K562 (cell line): Measurements from ENCODE around the gene KHSRP. TPM values are rescaled to one million over a fixed set of nuclear protein-coding genes. Genes with fewer than 3 reads are reported as not detected.

Experiments
- ATAC-seq: fragments of 200-7000 bp; cut with Tn5 transposase; 3 replicates; pipeline ENCODE4 v1.9.1; 2020; ENCODE audit warnings: moderate library complexity
- BruUV-seq: library from RNA; stranded (reverse); fragments of 400-500 nt; replicated peaks from 2 replicates; lab custom pipeline; 2021; lab: Mats Ljungman, UMichigan
- CTCF ChIA-PET: fragments of 300-600 bp; formaldehyde crosslinking; extraction: SDS; loops from one replicate; lab custom pipeline; 2021; ENCODE audit warnings: low intra/inter-chr PET ratio; lab: Yijun Ruan, JAX
- POLR2A ChIA-PET: fragments of 300-600, 350-650 bp; sonication (Branson Sonifier 250); formaldehyde crosslinking; extraction: SDS; loops from one replicate; lab custom pipeline; 2021; ENCODE audit warnings: antibody characterized with exemption, inconsistent platforms; lab: Yijun Ruan, JAX
- DNase-seq, 4 experiments: peaks; one replicate each; pipeline versions ENCODE4 v3.0.0 to v3.0.0-alpha.2; 2011 to 2018; ENCODE audit warnings: low spot score in 3 of 4, mixed read lengths in 3 of 4; ENCODE audit errors: extremely low read depth in 1 of 4
- FAIRE-seq: peaks from 2 replicates; lab custom pipeline; 2011; peaks lifted over from hg19 to GRCh38; lab: Jason Lieb, UNC
- H2AFZ ChIP-seq: 2 replicates; pipeline ENCODE4 v1.6.0; 2011; ENCODE audit warnings: low read depth, low read length, control low read depth, inconsistent platforms
- H3K27ac ChIP-seq: fragments of 200-600 bp; 3 replicates; pipeline ENCODE4 v1.8.0; 2011; ENCODE audit warnings: low read depth, mild to moderate bottlenecking, control low read depth, inconsistent platforms, low read length, moderate library complexity, mixed read lengths; ENCODE audit errors: extremely low read depth
- H3K27me3 ChIP-seq, 2 experiments: fragments of 300-600 bp in 1 of 2; 2 replicates in 1 of 2; 3 replicates in 1 of 2; pipeline versions ENCODE4 v1.6.0 to v1.8.0; 2011; ENCODE audit warnings: inconsistent platforms in 2 of 2, low read length in 2 of 2, mild to moderate bottlenecking in 1 of 2, mixed read lengths in 1 of 2, moderate library complexity in 1 of 2; ENCODE audit not compliant: control insufficient read depth in 2 of 2, insufficient read depth in 2 of 2
- H3K36me3 ChIP-seq: fragments of 300-600 bp; 3 replicates; pipeline ENCODE4 v1.8.0; 2011; ENCODE audit warnings: mild to moderate bottlenecking, low read length, inconsistent platforms; ENCODE audit not compliant: control insufficient read depth, insufficient read depth
- H3K4me1 ChIP-seq, 2 experiments: fragments of 200-600 bp in 1 of 2; replicated peaks in 1 of 2; 2 replicates in 1 of 2; 3 replicates in 1 of 2; pipeline versions ENCODE4 v1.5.1 to v1.8.0; 2011; ENCODE audit warnings: inconsistent platforms in 2 of 2, low read length in 2 of 2, mild to moderate bottlenecking in 1 of 2, mixed read lengths in 1 of 2, moderate library complexity in 1 of 2; ENCODE audit not compliant: control insufficient read depth in 2 of 2, insufficient read depth in 2 of 2
- H3K4me2 ChIP-seq: 2 replicates; pipeline ENCODE4 v1.6.1; 2011; ENCODE audit warnings: low read length, control low read depth, inconsistent platforms, mixed read lengths; ENCODE audit not compliant: insufficient read depth
- H3K4me3 ChIP-seq: fragments of 200-600 bp; sonication (generic), shearing (Covaris generic); 2 replicates; pipeline ENCODE4 v1.5.1; 2016; ENCODE audit warnings: control low read depth, inconsistent platforms
- H3K79me2 ChIP-seq: fragments of 200-600 bp; 3 replicates; pipeline ENCODE4 v1.8.0; 2011; ENCODE audit warnings: low read length, inconsistent platforms; ENCODE audit not compliant: control insufficient read depth, insufficient read depth
- H3K9ac ChIP-seq, 2 experiments: 2 replicates each; pipeline versions ENCODE4 v1.6.0 to v1.6.1; 2011; ENCODE audit warnings: low read depth in 2 of 2, low read length in 2 of 2, control low read depth in 1 of 2, inconsistent platforms in 1 of 2, mild to moderate bottlenecking in 1 of 2, mixed read lengths in 1 of 2; ENCODE audit not compliant: insufficient read depth in 1 of 2
- H3K9me1 ChIP-seq: one replicate; pipeline ENCODE4 v1.6.0; 2011; ENCODE audit warnings: inconsistent platforms, mild to moderate bottlenecking, low read length, moderate library complexity; ENCODE audit not compliant: control insufficient read depth, insufficient read depth
- H3K9me3 ChIP-seq: replicated peaks from 2 replicates; pipeline ENCODE4 v1.5.1; 2011; ENCODE audit warnings: low read depth, low read length, inconsistent platforms; ENCODE audit not compliant: control insufficient read depth, insufficient read depth
- H4K20me1 ChIP-seq: replicated peaks from 2 replicates; pipeline ENCODE4 v1.6.1; 2011; ENCODE audit warnings: low read length, inconsistent platforms, mixed read lengths; ENCODE audit not compliant: control insufficient read depth, insufficient read depth
- WGBS: fragments of 100-300 bp; shearing (Covaris generic); methylation state at CpG from one replicate; pipeline ENCODE4 v1.1.6; 2016; ENCODE audit warnings: low coverage, mixed read lengths; ENCODE audit not compliant: insufficient coverage; ENCODE audit errors: missing lambda C conversion rate; 5-methylcytosine and 5-hydroxymethylcytosine counted together
- in situ Hi-C: fragments of 300-500 bp; cut with MboI; formaldehyde crosslinking; loops from 4 replicates; pipeline ENCODE4 v1.15.0; 2018; ENCODE audit warnings: inconsistent platforms, mixed read lengths
- intact Hi-C: fragments of 100-400 bp; cut with micrococcal nuclease; formaldehyde crosslinking; loops from 2 replicates; pipeline ENCODE4 v1.14.2; 2022
- polyA plus RNA-seq, 8 experiments: library from polyadenylated mRNA; depleted of rRNA in 4 of 8; stranded (reverse) in 5 of 8; unstranded in 3 of 8; fragments of >200 nt; fragmentation: Nextera tagmentation in 2 of 8; fragmentation: Illumina TruSeq in 1 of 8; extraction: Ambion mirVana in 2 of 8; extraction: Trizol in 1 of 8; gene quantifications; 2 replicates each; pipeline versions ENCODE4 v1.2.1 to v1.2.3, GENCODE V29; 2011 to 2014; ENCODE audit warnings: inconsistent platforms in 1 of 8, missing spikeins in 1 of 8
- total RNA-seq, 7 experiments: library from RNA; depleted of rRNA in 6 of 7; stranded (reverse); fragments of >200 nt in 6 of 7; fragmentation: Illumina TruSeq in 2 of 7; extraction: Trizol in 2 of 7; gene quantifications; 2 replicates each; pipeline versions ENCODE4 v1.2.1 to v1.2.3, GENCODE V29; 2011 to 2021; ENCODE audit warnings: low replicate concordance in 1 of 7
- TF ChIP-seq, protein P1 (sequence below): sonication (generic); formaldehyde crosslinking; IDR thresholded peaks from 2 replicates; pipeline ENCODE4 v1.9.0; 2022; ENCODE audit warnings: mild to moderate bottlenecking, missing genetic modification reagents
- TF ChIP-seq, protein P2 (sequence below), 3 experiments: IDR thresholded peaks in 2 of 3; conservative IDR thresholded peaks in 1 of 3; 2 replicates each; pipeline ENCODE4 v1.5.1; 2011 to 2012; ENCODE audit warnings: low read length in 3 of 3, mild to moderate bottlenecking in 3 of 3, control low read depth in 2 of 3, improper control_type of control experiment in 1 of 3, inconsistent platforms in 1 of 3, low read depth in 1 of 3, mixed read lengths in 1 of 3, moderate library complexity in 1 of 3; ENCODE audit not compliant: insufficient read depth in 2 of 3

KHSRP gene
- total and polyA plus RNA-seq, 9 of the 15 experiments (the other 6 are each of a cell fraction or from before 2014, with no cell fraction given) = 4.2 to 564 (median 139) TPM

DNA sequence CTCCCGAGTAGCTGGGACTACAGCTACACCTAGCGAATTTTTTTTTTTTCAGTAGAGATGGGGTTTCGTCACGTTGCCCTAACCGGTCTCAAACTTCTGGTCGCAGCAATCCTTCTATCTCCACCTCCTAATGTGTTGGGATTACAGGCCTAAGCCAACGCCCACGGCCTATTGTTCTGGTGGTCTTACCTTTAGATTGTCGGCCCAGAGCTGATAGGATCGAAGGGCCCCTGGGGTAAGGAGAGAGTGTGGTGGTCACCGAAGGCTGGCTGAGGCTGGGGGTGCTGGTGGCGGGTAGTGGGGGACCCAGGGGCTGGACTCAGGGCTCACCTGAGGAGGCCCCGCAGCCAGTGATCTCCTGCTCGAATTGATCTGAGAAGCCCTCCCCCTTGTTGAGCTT lies 46.5 kb upstream of the KHSRP start:
- intact Hi-C loops (no loop called here), in situ Hi-C loops (no loop called here)
- TF ChIP-seq, protein P1, sequence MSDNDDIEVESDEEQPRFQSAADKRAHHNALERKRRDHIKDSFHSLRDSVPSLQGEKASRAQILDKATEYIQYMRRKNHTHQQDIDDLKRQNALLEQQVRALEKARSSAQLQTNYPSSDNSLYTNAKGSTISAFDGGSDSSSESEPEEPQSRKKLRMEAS = no peak
- TF ChIP-seq, protein P2, sequence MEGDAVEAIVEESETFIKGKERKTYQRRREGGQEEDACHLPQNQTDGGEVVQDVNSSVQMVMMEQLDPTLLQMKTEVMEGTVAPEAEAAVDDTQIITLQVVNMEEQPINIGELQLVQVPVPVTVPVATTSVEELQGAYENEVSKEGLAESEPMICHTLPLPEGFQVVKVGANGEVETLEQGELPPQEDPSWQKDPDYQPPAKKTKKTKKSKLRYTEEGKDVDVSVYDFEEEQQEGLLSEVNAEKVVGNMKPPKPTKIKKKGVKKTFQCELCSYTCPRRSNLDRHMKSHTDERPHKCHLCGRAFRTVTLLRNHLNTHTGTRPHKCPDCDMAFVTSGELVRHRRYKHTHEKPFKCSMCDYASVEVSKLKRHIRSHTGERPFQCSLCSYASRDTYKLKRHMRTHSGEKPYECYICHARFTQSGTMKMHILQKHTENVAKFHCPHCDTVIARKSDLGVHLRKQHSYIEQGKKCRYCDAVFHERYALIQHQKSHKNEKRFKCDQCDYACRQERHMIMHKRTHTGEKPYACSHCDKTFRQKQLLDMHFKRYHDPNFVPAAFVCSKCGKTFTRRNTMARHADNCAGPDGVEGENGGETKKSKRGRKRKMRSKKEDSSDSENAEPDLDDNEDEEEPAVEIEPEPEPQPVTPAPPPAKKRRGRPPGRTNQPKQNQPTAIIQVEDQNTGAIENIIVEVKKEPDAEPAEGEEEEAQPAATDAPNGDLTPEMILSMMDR (IDR thresholded peaks at IDR 0.05 in 2 of 3, conservative IDR thresholded peaks at IDR 0.05 in 1 of 3; ENCODE audit: insufficient read depth in 2 of 3, low read depth in 1 of 3, low read length in 3 of 3) = 0 out of 6 replicates have a peak, but pooled peaks of 1 of the 3 experiments have one; percentile 15
- no peak overlapping the region for H3K27ac ChIP-seq
- H3K27me3 ChIP-seq = peaks cover 3 to 8% of the 10 kb centered on the region in 2 experiments; a peak in 3 of 5 replicates
- no peak overlapping the region for H3K4me3 ChIP-seq
- no TSS peak for BruUV-seq
- H3K9me3 ChIP-seq = 0 out of 2 replicates have a peak, but pooled peaks cover 2% of the 10 kb centered on the region
- ChIA-PET POLR2A (interaction anchor here (0.6 to 0.7 kb wide), 3 partner anchors 13 to 420 kb away, joined by 3 read pairs; partner anchors contain the start of gene TNFSF9), CTCF (no interaction called here)
- DNase-seq = no peak
- WGBS = 27% methylated on average over 11 of the region's 14 CpGs
- H3K36me3 ChIP-seq = no peaks in the 10 kb centered on the region
- H3K4me2 ChIP-seq = no peak overlapping the region
- H3K4me1 ChIP-seq = peaks cover 4 to 27% of the 10 kb centered on the region in 2 experiments; a peak in 4 of 5 replicates
- H3K9me1 ChIP-seq = no peaks in the 10 kb centered on the region
- no peak for FAIRE-seq
- H2AFZ ChIP-seq = no peak overlapping the region
- no peaks in the 10 kb centered on the region for H4K20me1 ChIP-seq
- no peaks in the 10 kb centered on the region for H3K79me2 ChIP-seq
- peak; percentile 45; the same call in 1 of the 3 replicates for ATAC-seq
- peak overlapping the region in 1 of 2 experiments; percentile 42; a peak in 1 of 4 replicates for H3K9ac ChIP-seq
